ENCODE data around the gene NFIB.
A peak's percentile ranks its signal among the peaks of the same experiment; 100 is the strongest.

NFIB gene

DNA sequence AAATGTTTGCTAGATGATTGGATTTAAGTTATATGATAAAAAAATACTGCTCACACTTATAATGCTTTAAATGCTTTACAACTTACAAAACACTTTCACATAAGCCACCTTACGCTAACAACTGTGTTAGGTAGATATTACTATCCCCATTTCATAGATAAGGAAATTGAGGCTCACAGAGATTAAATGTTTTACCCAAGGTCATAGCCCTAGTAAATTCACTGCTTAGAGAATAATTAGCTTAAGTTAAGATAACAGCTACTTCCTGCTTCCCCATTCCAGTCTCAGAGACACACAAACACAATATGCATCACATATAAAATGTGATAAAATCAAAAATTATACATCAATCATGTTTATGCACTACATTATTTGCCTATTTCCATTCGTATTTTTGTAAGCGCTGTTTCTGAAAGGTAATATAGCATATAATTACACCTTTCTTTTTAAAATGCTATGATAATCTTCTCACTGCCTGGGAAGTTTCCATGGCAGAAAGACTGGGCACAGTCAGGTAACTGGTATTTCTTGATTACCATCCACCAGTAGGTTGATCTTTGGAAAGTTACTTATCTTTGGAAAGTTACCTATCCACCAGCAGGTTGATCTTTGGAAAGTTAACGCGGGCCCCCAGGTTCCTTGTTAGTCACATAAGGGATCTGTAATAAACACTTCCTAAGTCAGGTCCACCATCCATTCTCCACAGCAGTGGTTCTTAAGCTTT lies 101.1 kb downstream of the NFIB start:
- DNase-seq (ENCODE audit: low read depth): no peak

DNA sequence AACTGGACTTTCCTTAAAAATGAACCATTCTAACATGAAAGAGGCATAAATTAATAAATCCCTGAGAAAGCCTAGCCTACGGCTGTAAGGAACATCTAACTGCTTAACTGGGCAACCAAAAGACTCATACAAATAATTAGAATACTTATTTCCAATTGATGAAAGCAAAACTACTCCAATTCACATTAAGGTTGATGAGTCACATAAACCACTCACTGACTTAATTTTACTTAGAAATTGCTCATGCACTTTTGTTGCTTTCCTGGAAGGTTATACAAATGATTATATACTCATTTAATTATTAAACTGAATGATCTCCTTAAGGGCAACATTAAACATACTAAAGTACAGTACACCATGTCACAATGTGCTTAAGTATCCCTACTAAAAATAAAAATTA lies 101.9 kb downstream of the NFIB start:
- no peak for DNase-seq (ENCODE audit: low read depth)

DNA sequence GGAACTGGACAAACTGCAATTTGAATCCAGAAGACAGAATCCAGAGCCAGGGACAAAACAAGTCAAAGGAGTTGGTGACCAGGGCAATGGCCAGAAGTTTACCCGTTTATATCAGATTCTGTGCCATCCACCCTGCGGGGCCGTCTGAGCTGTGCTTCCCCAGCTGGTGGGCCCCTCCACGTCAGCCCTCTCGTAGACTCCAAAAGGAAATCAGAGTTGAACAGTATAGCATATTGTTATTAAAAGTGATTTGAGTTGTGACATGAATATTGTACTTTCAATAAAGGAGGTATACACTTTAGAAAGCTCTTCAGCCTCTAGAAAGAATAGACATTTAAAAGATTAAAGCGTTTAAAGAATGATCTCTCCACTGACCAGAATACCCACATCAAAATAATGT lies 102.4 kb downstream of the NFIB start:
- DNase-seq (ENCODE audit: low read depth): no peak

DNA sequence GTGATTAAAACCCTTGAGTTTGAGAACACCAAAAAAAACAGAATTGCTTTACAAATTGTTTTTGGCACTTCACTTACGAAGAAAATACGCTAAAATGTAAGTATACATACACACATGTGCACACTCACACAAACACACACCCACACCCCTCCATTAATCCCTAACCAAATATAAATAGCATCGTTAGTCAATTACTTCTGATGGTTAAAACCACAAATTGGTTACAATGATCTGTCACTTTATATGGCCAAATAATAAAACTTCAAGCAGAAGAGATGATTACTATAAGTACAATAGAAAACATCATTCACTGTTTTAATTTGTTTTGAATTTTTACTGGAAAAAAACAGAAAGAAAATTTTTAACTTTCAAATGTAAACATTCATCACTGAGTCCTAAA lies 103.5 kb downstream of the NFIB start:
- no peak for DNase-seq (ENCODE audit: low read depth)

DNA sequence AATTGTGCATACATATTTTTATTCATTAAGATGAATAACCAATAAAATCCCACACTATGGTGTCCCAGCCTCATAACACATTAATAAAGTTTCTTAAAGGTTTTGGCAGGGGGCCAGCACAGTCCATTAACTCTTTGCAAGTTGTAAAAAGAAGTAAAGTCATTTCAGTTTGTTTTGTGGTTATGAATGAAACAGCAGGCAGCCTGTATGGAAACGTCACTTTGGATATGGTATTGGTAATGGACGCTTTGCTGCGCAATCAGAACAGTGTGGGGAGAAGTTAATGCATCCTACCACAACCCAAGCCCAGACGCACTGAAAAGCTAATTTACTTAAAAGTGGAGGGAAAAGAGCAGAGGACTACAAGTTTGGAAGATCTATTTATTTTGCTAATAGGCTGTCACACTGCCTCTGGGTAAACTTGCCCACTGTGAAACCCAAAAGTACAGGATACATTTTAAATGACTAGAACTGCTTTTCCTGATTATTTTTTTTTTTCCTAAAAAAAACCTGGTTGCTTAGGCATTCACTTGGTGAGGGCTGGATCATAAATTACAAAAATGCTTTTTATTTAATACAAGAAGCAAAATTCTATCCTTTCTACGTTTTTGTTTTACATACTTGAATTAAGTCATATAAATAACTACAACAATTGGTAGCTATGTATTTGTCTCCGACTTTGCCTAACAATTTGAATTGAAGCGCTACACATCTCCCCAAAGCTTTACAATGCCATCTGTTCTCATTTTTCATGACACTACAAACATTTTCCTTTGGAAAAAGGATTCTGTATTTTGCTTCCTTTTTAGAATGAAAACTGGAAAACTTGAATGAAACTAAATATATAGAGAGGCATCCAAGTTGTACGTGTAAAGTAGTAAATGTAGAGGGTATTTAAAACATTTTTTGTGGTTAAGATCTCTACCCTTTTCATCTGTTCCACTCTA lies 104.3 kb downstream of the NFIB start:
- DNase-seq (ENCODE audit: low read depth): no peak

DNA sequence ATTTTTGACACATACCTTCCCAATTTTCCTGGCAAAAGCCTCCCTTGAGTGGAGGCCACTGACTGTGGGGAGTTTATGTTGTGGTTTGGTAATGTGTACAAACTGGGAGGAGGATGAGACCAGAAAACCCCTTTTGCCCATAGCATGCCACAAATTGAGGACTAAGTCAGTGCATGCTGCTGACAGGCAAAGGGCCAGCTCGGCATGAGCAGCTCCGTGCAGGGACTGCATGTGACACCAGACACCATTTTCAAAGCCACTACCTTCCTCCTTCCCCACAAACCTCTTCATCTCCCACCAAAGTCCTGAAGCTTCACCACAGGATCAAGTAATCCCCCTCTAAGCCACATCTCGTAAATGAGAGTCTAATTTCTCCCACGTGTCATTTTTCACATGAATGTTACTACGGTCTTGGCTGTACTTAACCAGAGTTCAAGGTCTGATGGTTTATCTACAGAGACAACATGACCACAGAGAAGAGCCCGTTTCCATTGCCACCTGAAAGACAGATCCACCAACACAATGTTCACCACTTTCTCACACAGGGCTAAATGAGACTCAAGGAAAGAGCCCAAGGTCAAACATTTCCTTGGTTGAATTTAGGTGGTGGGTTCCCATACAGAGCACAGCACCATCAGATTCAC lies 106.5 kb downstream of the NFIB start:
- DNase-seq (ENCODE audit: low read depth): no peak

DNA sequence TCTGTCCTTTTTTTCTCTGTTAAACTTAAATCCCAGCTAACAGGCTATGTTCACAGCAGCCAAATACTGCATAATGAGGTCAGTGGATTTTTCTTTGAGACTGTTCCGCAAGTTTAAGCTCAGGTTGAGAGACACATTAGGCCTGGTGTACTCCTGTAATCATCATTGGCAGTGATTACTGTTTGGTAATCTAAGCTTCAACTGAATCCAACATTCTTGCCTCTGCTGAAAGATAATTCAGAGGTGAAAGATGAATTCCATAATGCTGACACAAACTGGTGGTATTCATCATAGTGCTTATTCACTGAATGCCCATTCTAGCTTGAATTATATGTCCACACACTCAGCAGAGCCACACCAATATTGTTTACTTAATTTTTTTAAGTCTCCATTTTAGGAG lies 108.5 kb downstream of the NFIB start:
- peak; percentile 37 for DNase-seq (ENCODE audit: low read depth)

DNA sequence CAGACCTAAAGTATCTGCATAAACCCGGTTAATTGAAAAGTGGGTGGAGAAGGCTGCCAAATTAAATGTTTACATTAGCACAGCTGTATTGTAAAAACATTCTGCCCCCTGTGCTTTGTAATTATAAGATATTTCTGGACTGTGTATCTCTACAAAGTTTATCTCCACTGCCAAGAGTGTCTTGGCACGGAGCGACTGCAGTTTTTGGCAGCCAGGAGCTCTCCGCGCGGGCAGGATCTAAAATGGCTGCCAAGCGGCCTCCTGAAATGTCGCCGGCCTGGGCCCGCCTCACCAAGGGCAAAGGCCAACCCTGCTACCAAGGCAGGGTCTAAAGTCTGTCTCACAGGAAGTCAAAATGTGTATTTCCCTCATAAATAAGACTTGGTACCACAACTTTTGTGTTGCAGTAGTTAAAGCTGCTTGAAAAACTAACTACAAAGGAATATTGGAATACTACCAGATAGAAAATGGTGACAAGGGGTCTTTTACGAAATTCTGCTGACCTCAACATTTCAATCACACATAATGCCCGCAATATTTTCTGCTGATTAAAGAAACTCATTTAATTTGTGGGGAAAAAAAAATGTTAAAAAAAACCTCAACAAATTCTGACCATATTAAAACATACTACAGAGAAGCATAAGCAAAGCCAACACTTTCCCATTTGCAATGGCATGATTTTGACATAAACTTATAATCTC lies 110.4 kb downstream of the NFIB start:
- DNase-seq (ENCODE audit: low read depth): no peak

DNA sequence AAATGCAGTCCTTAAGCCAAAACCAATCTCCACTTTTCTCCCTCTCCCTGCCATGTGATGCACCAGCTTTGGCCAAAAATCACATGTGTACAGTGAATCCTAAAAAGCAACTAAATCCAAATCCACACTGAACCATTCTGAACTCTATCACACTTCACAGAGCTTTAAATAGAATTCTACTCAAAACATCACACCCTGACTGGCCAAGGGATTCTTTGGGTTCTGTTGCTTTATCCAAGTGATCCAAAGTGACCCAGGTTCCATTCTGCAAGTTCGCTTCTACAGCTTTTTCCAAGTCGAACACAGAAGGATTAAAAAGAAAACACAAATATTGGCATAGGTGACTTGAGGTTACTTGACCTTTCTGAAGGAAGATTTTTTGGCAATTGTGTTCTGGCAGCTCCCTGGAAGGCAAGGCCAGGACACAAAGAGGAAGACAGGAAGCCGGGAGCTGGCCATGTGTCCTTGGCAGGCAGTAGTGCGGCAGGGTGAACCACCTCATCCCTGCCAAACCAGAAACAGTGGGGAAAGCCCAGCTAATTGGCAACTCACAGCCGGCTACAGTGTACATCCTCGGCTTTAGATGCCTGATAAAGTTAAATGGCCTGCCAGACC lies 115.0 kb downstream of the NFIB start:
- no peak for DNase-seq (ENCODE audit: low read depth)

DNA sequence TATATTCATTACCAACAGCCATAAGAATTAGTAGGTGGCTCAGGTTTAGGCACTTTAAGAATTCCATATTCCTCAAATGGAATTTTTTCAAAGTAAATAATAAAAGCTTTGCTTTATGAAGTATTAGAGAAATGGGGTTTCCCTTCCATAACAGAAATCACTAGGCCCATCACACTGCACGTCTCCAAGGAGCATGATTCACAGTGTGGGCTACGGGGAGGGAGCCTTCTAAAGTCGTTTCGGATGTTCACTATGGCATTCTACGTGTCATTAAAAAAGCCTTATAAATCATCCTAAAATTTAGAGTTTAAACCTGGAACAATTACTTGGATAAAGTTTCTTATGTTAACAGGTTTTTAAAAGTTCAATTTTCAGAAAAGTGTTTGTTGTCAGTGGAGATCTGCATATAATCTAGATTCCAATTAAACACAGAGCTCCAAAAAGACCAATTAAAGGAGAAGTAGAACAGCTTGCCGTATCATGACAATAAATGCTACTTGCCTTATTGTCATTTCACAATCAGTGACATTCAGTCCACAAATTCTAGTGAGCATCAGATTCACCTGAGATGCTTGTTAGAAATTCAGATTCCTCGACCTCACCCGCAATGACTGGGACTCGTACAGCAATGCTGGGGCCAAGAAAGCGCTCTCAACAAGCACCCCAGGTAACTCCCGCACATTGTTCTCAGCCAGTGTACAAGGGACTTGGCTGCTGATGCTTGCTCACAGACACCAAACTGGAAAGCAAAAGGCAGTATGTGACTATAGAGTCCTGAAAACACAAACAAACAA lies 115.7 kb downstream of the NFIB start:
- no peak for DNase-seq (ENCODE audit: low read depth)

DNA sequence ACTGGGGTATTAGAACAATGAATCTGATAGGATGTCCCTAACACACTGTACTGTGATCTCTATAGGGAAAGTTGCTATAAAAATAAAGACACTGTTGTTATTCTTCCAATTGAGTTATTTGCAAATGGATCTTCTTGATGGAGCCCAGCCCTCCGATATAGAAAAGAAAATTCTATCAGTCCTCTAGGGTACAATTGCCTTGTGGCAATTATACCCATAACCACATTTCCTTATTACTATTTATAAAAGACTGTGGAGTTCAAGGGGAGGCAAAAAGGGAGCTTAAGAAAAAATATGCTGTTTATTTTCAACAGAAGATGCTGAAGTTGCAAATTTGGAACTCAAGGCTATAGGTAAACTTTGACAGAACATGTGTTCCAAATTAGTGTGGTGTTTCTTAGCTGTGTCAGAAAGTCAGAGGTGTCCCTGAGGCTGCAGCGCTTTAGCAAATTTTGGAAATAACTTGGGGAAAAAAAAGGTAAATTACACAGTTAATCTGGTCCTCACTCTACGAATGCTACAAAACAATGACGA lies 116.5 kb downstream of the NFIB start:
- no peak for DNase-seq (ENCODE audit: low read depth)

DNA sequence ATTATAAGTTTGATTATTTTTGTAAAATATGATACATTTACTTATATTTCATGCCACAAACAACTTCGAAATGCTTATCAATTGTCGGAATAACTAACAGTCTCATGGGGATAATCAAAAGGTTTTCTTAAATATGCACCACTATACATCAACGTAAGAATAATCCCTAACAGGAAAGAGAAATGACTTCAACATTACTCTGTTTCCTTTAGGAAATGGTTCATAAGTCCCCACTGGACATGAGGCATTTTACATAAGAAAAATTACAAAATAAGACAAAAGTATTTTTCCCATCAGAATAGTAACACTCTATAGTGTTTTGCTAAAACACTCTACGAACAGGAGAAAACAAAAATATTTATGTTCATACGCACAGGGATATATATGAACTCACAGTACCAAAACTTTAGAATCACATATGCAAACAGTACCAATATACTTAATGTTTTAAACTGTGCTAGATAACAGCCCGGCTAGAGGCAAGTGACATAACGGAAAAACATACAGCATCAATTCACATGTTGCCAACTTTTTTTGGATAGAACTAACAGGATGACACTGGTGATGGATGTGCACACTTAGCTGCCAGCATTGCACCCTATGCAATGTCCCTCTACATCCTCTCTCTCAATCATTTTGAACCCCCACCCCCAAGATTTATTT lies 120.5 kb downstream of the NFIB start:
- DNase-seq (ENCODE audit: low read depth): no peak

DNA sequence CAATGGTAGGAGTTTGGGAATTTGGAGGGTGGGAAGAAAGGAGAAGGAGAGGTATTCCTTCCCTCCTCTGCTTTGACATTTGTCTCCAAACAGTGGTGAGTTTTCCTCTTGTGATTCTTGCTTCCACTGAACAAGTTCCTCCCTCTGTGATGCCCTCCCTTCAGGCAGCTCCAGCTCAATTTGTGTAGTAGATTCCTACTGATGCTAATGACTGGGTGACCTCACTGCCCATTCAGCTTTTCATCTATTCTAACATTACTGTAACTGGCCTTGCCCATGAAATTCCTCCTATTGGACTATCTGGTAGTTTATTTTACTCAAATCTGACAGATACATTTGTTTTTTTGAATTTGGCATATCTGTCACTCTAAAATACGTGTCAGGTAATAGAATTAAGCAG lies 121.4 kb downstream of the NFIB start:
- no peak for DNase-seq (ENCODE audit: low read depth)

DNA sequence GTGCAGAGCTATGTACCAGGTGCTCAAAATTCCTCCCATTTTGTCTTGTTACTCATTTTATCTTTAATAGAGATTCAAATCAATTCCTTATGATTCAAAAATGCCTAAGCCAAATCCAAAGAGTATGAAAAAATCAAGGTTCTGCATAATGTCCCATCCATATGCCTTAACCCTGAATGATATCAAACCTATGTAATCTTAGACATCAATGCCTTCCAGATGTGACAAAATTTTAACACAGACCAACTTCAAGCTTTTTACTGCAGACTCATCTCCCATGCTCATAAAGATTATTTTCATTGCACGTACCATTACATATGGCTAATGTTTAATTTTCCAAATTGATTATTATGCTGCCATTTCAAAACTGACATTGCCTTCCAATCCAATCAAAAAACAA lies 122.4 kb downstream of the NFIB start:
- no peak for DNase-seq (ENCODE audit: low read depth)

DNA sequence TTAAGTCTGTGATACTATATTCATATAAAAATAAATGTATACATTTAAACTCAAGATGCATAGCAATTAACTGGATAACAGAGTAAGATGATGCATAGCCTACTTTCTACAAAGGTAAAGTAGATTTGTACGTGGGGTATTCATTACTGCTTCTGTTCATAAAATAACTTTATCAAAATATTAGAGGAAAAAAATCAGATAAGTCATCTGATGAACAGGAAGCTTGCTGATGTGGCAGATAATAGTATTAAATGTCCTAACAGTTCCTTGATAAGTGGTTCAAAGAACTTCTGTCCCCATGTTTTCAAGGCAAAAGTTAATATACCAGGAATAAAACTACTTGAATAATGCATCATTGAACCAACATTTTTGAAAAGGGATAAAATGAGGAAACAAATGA lies 123.7 kb downstream of the NFIB start:
- DNase-seq (ENCODE audit: low read depth): no peak

DNA sequence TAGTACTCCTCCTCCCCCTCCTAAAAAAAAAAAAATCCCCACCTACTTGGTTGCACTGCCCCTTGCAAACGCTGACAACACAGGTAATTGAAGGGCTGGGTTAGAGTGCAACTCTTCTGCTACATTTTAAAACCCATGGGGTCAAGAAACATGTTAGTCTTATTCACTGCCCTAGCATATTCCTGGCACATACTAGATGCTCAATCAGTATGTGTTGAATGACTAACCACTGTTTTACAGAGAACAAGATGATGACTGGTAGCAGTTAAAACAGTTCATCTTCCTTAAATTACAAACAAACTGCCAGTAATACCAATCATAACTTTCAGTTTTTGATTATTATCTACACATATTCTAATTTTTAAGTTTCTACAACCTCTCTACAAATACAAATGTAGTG lies 124.4 kb downstream of the NFIB start:
- no peak for DNase-seq (ENCODE audit: low read depth)

DNA sequence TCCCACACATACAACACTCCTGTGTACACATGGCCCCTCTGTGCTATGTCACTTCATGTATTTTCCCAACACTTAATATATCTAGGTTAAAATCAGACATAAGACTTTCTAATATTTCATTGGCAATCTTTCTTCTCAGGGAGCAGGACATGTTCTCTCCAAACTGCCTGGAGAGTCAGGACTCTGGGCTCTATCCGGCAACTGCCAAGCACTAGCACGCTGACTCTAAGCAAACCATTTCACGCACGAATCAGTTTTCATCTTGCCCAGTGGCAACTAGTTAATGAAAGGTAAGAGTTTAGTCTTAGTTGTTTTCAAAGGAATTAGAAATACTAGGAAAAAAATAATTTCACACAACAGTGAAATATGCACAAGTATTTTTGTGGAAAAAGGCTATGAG lies 124.8 kb downstream of the NFIB start:
- no peak for DNase-seq (ENCODE audit: low read depth)

DNA sequence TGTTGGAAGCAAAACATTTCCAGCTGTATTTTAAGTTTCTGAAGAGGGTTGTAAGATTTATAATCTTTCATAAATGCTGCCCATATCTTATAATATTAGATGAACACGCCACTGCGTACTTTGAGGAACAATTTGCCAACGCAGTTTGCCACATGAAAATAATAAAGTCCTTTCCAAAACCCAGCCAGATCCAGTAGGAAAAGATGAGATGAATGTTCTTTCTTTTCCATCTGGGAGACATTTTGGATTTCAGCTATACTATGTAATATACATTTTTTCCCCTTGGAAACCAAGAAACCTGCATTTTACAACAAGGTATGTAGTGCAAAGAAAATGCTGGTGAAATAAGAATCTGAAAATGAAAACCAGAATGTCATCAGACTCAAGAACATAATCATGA lies 125.4 kb downstream of the NFIB start:
- DNase-seq (ENCODE audit: low read depth): no peak

DNA sequence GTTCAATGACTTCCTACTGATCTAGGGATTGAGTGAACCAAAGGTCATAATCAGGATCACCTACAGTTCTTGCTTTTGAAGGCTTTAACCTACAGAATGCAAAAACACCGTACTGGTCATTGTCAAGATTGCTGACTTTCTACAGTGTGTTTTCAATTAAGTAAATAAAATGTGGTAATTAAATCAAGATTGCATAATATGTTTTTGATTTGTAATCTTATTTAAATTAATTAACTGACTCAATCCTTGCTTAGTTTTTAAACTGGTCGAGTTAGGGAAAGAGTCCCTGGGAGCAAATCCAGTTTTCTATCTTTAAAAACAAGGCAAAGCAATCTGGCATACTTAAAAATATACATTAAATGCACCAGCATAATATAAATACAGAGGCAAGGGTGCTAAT lies 125.9 kb downstream of the NFIB start:
- no peak for DNase-seq (ENCODE audit: low read depth)

DNA sequence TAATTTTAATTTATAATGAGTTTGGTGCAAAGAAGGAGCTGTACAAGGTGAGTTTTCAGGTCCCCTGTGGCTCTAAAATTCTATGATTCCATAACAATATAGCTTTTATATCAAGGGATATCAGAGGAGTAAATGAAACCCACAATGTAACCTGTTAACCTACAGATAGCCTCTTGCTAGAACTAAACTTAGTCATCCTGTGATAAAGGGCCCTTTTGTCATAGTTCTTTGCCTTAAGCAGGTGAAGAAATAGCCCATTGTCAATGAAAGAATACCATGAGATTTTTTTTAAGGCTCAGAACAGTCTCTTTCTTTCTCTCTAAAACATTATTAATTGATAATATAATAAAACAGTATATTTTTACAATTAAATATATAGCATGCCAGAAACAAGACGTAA lies 127.8 kb downstream of the NFIB start:
- DNase-seq (ENCODE audit: low read depth): no peak
